Erythroblast (primary cell): ENCODE measurements around the gene ALDH4A1.
A peak's percentile ranks its signal among the peaks of the same experiment; 100 is the strongest.

Experiments
- DNase-seq, 2 experiments: peaks; one replicate each; lab custom pipeline; 2025; lab: John Stamatoyannopoulos, UW
- GATA1 ChIP-seq: IDR thresholded peaks from 2 replicates; pipeline ENCODE4 v1.6.1; 2011; ENCODE audit warnings: low read depth, mild to moderate bottlenecking, control low read depth, low read length, moderate library complexity
- POLR2A ChIP-seq: IDR thresholded peaks from 2 replicates; pipeline ENCODE4 v1.6.1; 2011; ENCODE audit warnings: mild to moderate bottlenecking, low read length

ALDH4A1 gene

DNA sequence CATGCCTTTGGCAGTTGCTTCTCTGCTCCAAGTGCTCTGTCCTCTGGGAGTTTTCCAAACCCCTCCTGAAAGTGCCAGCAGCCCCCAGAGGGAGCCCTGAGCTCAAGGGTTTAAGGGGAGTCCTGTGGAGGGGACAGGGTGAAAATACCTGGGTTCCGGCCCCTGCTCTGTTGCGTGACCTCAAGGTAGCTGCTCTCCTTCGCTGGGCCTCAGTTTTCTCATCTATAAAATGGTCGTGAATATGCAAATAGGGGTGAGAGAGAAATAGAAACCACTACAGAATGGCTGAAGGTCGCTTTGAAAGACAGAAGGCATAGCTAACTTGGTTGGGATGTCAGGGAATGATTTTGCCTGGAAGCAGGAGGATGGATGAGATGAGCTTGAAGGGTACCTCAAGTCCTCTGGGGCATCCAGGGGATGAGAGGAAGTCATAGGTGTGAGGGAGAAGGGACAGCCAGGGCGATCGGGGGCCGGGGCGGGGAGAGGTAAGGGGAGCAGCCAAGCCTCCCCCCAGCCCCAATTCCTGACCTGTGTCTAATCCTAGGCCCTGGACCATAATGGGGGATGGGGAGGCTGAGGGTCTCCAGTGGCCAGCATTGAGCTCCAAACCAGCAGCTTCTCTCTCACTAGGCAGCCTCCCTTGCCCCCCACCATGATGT is 41.7 kb upstream of the ALDH4A1 start:
- DNase-seq: no peak
- no peak for TF ChIP-seq GATA1
- TF ChIP-seq POLR2A: no peak

DNA sequence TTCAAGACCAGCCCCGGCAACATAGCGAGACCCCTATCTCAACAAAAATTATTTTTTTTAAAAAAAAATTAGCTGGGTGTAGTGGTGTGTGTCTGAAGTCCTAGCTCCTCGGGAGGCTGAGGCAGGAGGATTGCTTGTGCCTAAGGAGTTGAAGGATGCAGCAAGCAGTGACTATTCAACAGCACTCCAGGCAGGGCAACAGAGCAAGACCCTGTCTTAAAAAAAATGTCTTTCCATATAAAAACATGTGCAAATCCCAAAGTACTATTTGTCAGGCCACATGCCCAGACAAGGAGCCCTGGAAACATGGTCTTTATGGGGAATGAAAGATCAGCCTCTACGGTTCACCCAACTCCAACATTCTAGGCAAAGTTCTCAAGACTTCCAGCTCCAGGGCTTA is 40.8 kb upstream of the ALDH4A1 start:
- DNase-seq: no peak
- no peak for TF ChIP-seq POLR2A
- no peak for TF ChIP-seq GATA1

DNA sequence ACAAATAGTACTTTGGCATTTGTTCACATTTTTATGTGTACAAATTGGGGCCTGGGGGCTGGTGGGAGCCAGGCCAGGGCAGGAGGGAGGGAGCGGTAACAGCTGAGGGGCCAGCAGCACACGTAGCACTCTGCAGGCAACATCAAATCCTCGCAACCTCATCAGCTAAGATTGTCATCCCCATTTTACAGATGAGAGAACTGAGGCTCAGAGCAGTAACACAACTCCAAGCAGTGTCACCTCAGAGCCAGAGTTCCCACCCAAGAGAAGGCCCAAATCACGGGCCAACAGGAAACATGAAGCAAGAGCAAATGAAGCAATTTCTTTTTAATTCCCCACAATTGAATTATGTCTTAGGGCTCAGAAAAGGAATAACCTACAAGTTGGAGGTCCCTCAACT is 40.0 kb upstream of the ALDH4A1 start:
- TF ChIP-seq POLR2A (no peak), GATA1 (no peak)
- DNase-seq: no peak

DNA sequence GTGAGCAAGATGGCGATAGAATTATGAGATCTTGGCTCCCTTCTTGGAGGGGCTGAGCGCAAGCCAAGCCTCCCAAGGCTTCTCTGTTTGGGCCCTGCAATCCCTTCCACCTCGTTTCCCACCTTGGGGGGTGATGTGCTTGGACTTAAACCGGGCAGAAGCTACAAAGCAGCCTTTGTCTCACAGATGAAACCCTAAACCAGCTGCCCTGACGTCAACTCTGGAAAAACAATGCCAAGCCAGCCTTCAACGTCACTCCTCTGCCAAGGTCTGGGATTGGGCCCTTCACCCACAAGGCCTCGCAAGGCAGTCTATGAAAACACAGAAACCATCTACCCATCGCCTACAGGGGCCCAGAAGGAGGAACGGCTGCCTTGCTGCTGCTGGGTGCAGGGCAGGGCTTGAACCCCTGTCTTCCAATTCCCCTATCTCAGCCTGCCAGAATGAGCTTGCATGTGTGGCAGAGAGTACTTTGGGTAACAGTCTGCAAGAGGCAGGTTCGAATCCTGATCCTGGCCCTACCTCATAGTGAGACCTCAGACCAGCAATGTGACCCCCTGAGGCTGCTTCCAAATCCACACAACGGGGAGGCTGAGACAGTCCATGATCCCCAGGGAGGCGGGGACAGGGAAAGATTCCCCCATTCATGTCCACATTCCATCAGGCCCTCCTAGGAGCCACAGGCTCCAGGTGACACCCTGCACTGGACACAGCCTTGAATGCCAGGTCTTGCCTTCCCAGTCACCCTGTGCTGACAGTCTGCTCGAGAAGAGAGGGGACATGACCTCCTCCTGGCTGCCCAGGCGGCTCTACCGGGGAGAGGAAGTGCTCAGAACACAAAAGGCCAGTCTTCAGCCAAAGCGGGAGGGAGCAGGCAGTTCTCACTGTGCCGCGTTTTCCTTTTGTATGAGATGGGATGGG is 39.1 kb upstream of the ALDH4A1 start:
- no peak for DNase-seq
- TF ChIP-seq POLR2A (no peak), GATA1 (no peak)

DNA sequence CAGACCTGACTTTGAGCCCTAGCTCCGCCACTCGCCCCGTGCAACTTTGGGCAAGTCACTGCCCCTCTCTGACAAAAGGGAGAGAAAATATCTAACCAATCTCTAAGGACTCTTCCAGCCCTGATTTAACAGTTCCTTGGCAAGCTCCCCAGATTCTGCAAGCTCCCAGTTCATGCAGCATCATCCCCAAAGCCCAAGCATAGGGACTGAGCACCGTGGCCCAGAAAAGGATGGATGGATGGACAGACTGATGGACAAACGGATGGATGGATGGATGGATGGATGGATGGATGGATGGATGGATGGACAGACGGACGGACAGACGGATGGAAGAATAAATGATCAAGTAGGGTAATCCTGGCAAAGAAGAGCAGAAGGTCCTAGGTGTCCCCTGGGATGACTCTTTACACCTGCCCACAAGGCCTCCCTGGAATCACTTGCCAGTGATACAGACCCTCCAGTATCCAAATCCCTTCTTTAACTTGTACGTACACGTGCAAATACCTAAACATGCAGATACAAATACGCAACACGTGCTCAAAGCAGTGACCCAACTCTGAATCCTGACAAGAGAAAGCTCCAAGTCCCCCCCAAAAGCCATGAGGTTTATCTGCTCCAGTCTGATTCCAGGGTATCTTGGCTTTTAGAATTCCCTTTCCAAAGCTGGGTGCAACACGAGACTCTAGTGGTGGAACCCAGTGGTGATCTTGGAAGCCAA is 38.1 kb upstream of the ALDH4A1 start:
- TF ChIP-seq GATA1 (no peak), POLR2A (no peak)
- DNase-seq: no peak

DNA sequence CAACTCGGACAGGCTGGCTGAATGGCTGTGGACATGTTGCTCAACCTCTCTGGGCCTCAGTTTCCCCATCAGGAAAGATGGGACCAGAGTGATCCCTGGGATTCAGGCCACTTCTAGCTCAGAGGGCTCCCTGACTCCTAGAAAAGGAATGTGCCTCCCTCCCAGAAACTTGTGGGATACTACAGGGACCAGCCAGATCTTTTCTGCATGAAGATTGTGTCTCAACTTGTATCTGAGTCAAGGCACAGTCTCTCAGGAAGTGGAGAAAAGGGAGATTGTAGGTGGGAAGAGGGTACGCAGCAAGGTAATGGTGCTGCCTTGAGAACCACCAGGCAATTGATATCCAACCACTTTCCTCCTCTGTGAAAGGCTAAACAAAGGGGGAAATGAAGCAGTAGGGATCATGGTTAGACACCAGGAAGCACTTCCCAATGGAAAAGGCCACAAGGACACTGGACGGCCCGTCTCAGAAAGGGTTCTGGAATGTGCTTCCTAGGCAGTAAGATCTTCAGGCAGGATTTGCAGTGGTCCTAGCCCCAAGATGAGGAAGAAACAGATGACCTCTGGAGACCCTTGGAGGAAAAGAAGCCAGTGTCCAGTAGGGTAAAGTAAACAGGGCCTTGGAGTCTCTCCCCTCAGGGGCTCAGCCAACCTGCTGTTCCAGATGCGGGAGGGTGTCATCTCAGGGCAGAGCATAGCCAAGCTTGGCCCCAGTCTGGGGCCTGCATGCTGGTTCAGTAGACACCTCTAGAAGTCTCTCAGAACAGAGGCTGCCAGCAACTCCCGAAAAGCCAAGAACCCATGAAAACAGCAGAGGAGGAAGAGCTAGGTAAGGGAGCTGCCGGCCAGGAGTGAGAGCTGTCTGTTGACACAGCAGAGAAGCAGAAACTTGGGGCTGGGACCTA is 37.3 kb upstream of the ALDH4A1 start:
- no peak for DNase-seq
- TF ChIP-seq GATA1 (no peak), POLR2A (no peak)

DNA sequence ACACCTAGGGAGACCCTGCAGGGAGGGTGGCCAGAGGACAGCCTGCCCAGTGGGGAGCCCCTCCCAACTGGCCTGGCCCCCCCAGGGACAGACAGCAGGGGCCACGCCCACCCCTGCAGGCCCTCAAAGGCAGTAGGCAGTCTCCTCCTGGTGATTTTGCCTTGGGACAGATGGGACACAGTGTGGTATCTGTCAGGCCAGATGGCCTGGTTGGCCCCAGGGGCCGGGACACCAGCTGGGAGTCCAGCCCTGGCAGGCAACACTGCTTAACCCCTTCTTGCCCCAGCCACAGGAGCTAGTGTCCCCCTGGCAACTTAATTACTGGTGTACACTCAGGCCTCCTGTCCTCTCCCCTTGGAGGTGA is 36.3 kb upstream of the ALDH4A1 start:
- TF ChIP-seq POLR2A (no peak), GATA1 (no peak)
- peak; percentile 20 to 70 for DNase-seq

DNA sequence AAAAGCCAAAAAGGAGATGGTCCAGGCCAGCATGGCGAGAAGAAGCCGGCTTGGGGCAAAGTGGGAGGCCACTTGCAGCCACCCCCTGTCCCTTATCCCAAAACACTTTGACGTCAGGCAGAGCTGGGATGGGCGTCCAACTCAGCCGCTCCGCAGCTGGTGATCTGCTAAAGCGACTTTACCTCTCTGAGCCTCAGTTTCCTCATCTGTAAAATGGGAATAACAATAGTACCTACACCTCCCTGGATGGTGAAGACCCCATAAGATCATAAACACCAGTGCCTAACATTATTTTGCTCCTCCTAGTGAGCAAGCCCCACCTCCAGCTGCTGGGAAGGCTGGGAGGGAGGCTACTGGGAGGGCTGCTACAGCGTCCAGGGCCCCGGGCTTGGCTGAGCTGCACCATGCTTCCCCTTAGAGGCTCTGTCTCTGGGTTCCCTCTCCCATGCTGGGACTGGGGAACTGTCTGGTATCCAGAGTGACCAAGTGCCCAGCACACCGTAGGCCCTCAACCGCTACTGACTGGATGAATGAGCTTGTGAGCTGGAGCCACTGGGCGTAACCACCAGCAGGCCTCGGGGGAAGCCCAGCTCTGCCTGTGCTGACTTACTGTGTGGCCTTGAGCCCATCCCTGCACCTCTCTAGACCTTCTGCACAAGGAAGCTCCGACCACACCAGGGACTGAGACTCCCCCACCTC is 35.8 kb upstream of the ALDH4A1 start:
- peak in 1 of 2 experiments; percentile 59 for DNase-seq

DNA sequence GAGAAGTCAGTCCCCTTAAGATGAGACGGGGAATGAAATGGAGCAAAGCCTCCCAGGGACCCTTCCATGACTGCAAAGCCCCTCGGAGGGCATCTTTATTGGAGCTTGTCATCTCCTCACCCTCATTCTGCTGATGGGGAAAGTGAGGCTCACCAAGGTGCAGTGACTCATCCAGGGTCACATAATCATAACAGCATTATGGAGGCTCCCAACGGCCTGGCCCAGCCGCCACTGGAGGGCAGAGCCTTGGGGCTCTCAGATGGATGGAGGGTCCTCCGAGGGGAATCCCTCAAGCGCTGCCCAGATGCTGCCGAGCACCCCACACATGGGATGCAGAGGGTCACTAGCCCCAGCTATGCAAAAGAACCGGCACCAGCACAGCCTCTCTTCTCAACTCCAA is 35.2 kb upstream of the ALDH4A1 start:
- no peak for DNase-seq
- TF ChIP-seq GATA1 (no peak), POLR2A (no peak)

More for the DNA sequence above, 35.8 kb upstream of the ALDH4A1 start:
- no peak for TF ChIP-seq GATA1
- TF ChIP-seq POLR2A: no peak

DNA sequence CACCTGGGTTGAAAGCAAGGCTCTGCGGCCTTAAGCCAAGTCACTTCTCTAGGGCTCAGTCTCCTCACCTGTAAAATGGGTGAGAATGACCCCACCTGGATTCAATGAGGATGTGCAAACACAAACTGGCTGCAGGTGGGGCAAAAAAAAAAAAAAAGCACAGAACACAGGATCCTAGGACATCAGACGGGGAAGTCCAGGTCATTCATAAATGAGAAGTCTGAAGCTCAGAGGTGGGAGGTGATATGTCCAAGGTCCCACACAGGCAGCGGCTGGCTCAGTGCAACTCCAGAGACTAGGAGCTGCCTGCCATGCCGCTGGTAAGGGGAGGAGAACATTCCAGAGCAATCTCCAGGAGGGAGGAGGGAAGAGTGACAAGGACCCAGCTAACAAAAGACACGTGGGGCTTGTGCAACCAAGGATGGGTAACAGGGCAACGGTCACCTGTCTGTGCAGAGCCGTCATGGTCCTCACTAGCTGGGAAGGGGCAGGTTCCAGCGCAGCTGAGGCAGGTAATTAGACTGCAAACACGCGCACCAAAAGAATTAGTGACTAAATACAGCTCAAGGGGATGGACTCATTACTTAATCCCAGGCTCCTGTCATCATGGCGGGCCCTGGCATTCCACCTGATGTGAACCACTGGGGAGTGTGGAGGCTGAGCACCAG is 34.6 kb upstream of the ALDH4A1 start:
- TF ChIP-seq GATA1: no peak
- TF ChIP-seq POLR2A: no peak
- DNase-seq: no peak

DNA sequence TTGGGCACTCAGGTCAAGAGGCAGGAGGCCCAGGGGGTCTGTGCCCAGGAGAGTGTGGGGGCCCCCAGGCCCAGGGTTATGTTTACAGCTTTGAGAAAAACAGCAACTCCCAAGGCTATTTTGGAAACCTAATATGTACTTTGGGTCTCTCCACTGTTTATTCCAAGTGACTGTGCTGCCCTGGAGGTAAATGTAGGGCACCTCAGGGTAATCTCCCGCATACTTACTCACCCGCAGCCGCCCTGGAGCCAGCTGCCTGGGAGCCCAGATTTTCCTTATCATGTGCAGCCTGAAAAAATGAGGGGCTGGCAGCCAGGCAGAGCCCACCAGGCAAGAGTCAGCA is 34.1 kb upstream of the ALDH4A1 start:
- no peak for DNase-seq
- TF ChIP-seq GATA1 (no peak), POLR2A (no peak)

DNA sequence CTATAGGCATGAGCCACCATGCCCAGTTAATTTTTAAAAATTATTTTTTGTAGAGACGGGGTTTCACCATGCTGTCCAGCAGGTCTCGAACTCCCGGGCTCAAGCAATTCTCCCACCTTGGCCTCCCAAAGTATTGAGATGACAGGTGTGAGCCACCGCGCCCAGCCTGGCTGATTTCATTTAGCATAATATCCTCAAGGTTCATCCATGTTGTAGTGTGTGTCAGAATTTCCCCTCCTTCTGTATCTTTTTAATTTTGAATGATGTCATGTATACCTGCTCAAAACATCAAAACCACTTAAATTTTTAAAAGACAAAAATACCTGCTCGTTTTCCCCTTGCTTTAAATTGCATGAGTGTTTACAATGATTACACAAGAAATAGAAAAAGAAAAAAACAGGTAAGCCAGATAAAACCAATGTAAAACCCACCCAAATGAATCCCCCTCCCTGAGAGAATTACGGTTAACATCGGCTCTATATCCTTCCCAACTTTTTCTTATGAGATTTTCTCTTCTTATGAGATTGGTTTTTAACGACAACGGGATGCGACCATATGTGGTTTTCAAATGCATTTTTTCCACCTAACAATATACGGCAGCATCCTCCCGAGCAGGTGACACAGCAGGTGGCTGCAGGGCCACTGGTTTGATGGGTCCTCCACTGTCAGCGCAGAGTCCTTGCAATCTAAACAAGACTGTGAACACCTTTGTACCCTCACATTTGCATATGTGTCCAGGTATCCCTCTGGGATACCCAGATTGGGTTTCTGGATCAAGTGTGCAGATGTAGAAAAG is 32.0 kb upstream of the ALDH4A1 start:
- TF ChIP-seq POLR2A (no peak), GATA1 (no peak)
- no peak for DNase-seq

DNA sequence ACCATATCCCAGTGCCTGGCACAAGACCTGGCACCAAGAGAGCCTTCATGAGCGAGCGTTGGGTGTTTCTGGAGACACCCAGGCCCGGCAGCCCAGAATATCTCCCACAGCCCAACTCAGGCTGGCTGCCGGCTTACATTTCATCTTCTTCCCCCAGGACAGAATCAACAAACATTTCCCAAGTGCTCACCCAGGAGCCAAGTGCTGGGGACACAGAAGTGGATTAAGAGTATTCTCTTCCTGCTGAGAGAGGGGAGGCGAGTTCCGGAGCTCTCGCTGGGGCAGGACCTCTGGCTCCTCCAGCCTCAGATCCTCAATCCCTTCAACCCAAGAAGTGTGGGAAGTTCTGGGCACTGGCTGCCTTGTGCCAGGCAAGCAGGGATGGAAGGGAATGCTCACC is 30.5 kb upstream of the ALDH4A1 start:
- TF ChIP-seq POLR2A (no peak), GATA1 (no peak)
- no peak for DNase-seq
